ENCODE results near the gene ERMAP.

GRCh38 chr1:42847721-42848460 lies 31.0 kb downstream of the ERMAP start:
- no peak for TF ChIP-seq CTCF (IDR thresholded peaks at IDR 0.05; ENCODE audit: insufficient read depth, low read length)
- TF ChIP-seq REST (IDR thresholded peaks at IDR 0.05; ENCODE audit: insufficient replicate concordance, low read depth): no peak
- TF ChIP-seq GABPA (IDR thresholded peaks at IDR 0.05; ENCODE audit: low read depth): no peak
- no peak for TF ChIP-seq POLR2AphosphoS5 (IDR thresholded peaks at IDR 0.05; ENCODE audit: low read depth)

All from HL-60 (cell line).